SK-N-SH treated with all-trans-retinoic acid at 6 μM for 48 hours (cell line): ENCODE measurements around the gene ABCF3.
"Not testable (repeated sequence)": the region's sequence is repeated elsewhere in the genome, so short reads cannot be mapped to it uniquely, and the experiment has no call there.

Source experiments
- ARNTL ChIP-seq: fragments of 450-650 bp; formaldehyde crosslinking; IDR thresholded peaks from 2 replicates; pipeline ENCODE4 v1.5.0; 2020; ENCODE audit warnings: low read depth, mild to moderate bottlenecking, moderate library complexity, borderline replicate concordance
- CREB5 ChIP-seq: fragments of 250-450 bp; sonication (Bioruptor Pico); IDR thresholded peaks from 2 replicates; pipeline ENCODE4 v1.5.1; 2020; ENCODE audit warnings: low read depth, mild to moderate bottlenecking, moderate library complexity
- PPARA ChIP-seq: fragments of 250-450 bp; sonication (Bioruptor Pico); IDR thresholded peaks from 2 replicates; pipeline ENCODE4 v1.5.0; 2020; ENCODE audit warnings: mild to moderate bottlenecking, borderline replicate concordance
- SNAI2 ChIP-seq: fragments of 250-450 bp; sonication (Bioruptor Pico); IDR thresholded peaks from 2 replicates; pipeline ENCODE4 v1.5.0; 2020; ENCODE audit warnings: mild to moderate bottlenecking, moderate library complexity
- ZFP30 ChIP-seq: fragments of 450-650 bp; formaldehyde crosslinking; IDR thresholded peaks from 2 replicates; pipeline ENCODE4 v1.5.0; 2022; ENCODE audit warnings: mild to moderate bottlenecking, moderate library complexity

DNA sequence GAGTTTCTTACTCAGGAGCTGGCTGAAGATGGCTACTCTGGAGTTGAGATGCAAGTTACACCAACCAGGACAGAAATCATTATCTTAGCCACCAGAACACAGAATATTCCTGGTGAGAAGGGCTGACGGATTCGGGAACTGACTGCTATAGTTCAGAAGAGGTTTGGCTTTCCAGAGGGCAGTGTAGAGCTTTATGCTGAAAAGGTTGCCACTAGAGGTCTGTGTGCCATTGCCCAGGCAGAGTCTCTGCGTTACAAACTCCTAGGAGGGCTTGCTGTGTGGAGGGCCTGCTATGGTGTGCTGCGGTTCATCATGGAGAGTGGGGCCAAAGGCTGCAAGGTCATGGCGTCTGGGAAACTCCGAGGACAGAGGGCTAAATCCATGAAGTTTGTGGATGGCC, 36.2 kb upstream of the ABCF3 start:
- TF ChIP-seq ARNTL; ZFP30 (CRISPR knock-in tag); PPARA (CRISPR knock-in tag); SNAI2 (CRISPR knock-in tag); CREB5 (CRISPR knock-in tag): not testable (repeated sequence)
